Measurements from ENCODE around the gene MAP3K3. TPM values are rescaled to one million over a fixed set of nuclear protein-coding genes. Genes with fewer than 3 reads are reported as not detected.

The MAP3K3 gene
- total and polyA plus RNA-seq, 10 of the 15 experiments (the other 5 are each of a cell fraction or from before 2014, with no cell fraction given) = 1.6 to 24.1 (median 15.0) TPM

GRCh38 chr17:63588797-63589196, 33.4 kb upstream of the MAP3K3 start:
- no TSS peak for BruUV-seq (replicated peaks)
- ChIA-PET RAD21 (ENCODE audit: unreplicated experiment) (no interaction called here), POLR2A (no interaction called here), CTCF (no interaction called here), SMC1A (ENCODE audit: uncharacterized antibody, unreplicated experiment) (no interaction called here)
- Histone ChIP-seq H3K27ac (ENCODE audit: control insufficient read depth, insufficient read depth) (no peak overlapping the region), H3K4me2 (ENCODE audit: control insufficient read depth, insufficient read depth) (no peak overlapping the region), H3K36me3 (ENCODE audit: control insufficient read depth in 2 of 2, insufficient read depth in 2 of 2, low read length in 1 of 2) (peaks cover 27 to 46% of the 10 kb centered on the region in 2 experiments), H3K9me3 (replicated peaks; ENCODE audit: control insufficient read depth, insufficient read depth, low read length) (no peaks in the 10 kb centered on the region), H3K9ac (ENCODE audit: control insufficient read depth, insufficient read depth, low read length) (no peak overlapping the region), H2AFZ (ENCODE audit: control insufficient read depth, low read depth, low read length) (no peak overlapping the region), H3K4me1 (ENCODE audit: control insufficient read depth, insufficient read depth, low read length) (no peaks in the 10 kb centered on the region; the same call in 1 of the 2 replicates), H3K4me3 (no peak overlapping the region), H3K79me2 (ENCODE audit: control insufficient read depth, insufficient read depth, low read length) (no peaks in the 10 kb centered on the region), H3K27me3 (replicated peaks in 1 of 2; ENCODE audit: control insufficient read depth in 2 of 2, insufficient read depth in 2 of 2, low read length in 1 of 2) (no peaks in the 10 kb centered on the region), H4K20me1 (ENCODE audit: control insufficient read depth, insufficient read depth) (no peaks in the 10 kb centered on the region)
- intact Hi-C loops (cut with micrococcal nuclease; ENCODE audit: unreplicated experiment) (no loop called here), in situ Hi-C loops (cut with MboI) (no loop called here)
- TF ChIP-seq NFYB (IDR thresholded peaks at IDR 0.05; ENCODE audit: insufficient read depth, low read depth, low read length) = no peak
- no peak for TF ChIP-seq SIX5 (IDR thresholded peaks at IDR 0.05; ENCODE audit: low read depth, low read length, severe bottlenecking)
- no peak for TF ChIP-seq NBN (IDR thresholded peaks at IDR 0.05)
- TF ChIP-seq IKZF2 (IDR thresholded peaks at IDR 0.05) = no peak
- TF ChIP-seq CHD4 (IDR thresholded peaks at IDR 0.05) = no peak
- no peak for TF ChIP-seq CEBPB (IDR thresholded peaks at IDR 0.05; ENCODE audit: borderline replicate concordance in 1 of 2, low read depth in 2 of 2, low read length in 2 of 2)
- no peak for TF ChIP-seq ZNF207 (IDR thresholded peaks at IDR 0.05; ENCODE audit: borderline replicate concordance)
- TF ChIP-seq CBFB (IDR thresholded peaks at IDR 0.05; ENCODE audit: low read depth) = no peak
- TF ChIP-seq PAX5 (IDR thresholded peaks at IDR 0.05; ENCODE audit: borderline replicate concordance, low read depth, low read length) = no peak
- no peak for TF ChIP-seq TAF1 (IDR thresholded peaks at IDR 0.05; ENCODE audit: borderline replicate concordance, low read depth, low read length)
- TF ChIP-seq CREM (IDR thresholded peaks at IDR 0.05; ENCODE audit: low read depth) = no peak
- no peak for TF ChIP-seq RBBP5 (conservative IDR thresholded peaks at IDR 0.05)
- no peak for TF ChIP-seq CHD1 (IDR thresholded peaks at IDR 0.05; ENCODE audit: low read depth, low read length)
- TF ChIP-seq GATAD2B (conservative IDR thresholded peaks at IDR 0.05; ENCODE audit: low read depth) = no peak
- no peak for TF ChIP-seq DPF2 (IDR thresholded peaks at IDR 0.05)
- no peak for TF ChIP-seq BMI1 (IDR thresholded peaks at IDR 0.05; ENCODE audit: borderline replicate concordance)
- no peak for TF ChIP-seq RAD21 (IDR thresholded peaks at IDR 0.05; ENCODE audit: insufficient read depth, low read depth, low read length)
- TF ChIP-seq, protein P1, sequence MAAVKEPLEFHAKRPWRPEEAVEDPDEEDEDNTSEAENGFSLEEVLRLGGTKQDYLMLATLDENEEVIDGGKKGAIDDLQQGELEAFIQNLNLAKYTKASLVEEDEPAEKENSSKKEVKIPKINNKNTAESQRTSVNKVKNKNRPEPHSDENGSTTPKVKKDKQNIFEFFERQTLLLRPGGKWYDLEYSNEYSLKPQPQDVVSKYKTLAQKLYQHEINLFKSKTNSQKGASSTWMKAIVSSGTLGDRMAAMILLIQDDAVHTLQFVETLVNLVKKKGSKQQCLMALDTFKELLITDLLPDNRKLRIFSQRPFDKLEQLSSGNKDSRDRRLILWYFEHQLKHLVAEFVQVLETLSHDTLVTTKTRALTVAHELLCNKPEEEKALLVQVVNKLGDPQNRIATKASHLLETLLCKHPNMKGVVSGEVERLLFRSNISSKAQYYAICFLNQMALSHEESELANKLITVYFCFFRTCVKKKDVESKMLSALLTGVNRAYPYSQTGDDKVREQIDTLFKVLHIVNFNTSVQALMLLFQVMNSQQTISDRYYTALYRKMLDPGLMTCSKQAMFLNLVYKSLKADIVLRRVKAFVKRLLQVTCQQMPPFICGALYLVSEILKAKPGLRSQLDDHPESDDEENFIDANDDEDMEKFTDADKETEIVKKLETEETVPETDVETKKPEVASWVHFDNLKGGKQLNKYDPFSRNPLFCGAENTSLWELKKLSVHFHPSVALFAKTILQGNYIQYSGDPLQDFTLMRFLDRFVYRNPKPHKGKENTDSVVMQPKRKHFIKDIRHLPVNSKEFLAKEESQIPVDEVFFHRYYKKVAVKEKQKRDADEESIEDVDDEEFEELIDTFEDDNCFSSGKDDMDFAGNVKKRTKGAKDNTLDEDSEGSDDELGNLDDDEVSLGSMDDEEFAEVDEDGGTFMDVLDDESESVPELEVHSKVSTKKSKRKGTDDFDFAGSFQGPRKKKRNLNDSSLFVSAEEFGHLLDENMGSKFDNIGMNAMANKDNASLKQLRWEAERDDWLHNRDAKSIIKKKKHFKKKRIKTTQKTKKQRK (IDR thresholded peaks at IDR 0.05; ENCODE audit: low read depth, low read length) = no peak
- 94% methylated on average over 11 of the region's 11 CpGs for WGBS (ENCODE audit: insufficient coverage, insufficient replicate concordance, low lambda C conversion rate, missing lambda C conversion rate)
- FAIRE-seq (no peak), DNase-seq (ENCODE audit: low read depth, low spot score) (no peak), ATAC-seq (no peak)

Measured in GM12878 (cell line).